Left ventricle myocardium superior (tissue), 1 donor: Measurements from ENCODE around the gene PRSS2. TPM values are rescaled to one million over a fixed set of nuclear protein-coding genes. Genes with fewer than 3 reads are reported as not detected.

Experiments
- ATAC-seq: fragments of 200-7000 bp; cut with Tn5 transposase; one replicate; pipeline ENCODE4 v1.9.1; 2020; ENCODE audit warnings: mild to moderate bottlenecking, moderate library complexity
- DNase-seq: peaks from one replicate; pipeline ENCODE4 v3.0.0-alpha.2; 2020
- intact Hi-C: fragments of 100-400 bp; cut with micrococcal nuclease; formaldehyde crosslinking; loops from one replicate; pipeline ENCODE4 v1.11.0; 2022
- total RNA-seq: library from RNA; stranded (reverse); fragmentation: NEBNext Ultra II Directional; extraction: Animal tissue kit (Norgen Biotek cat#: 25700); gene quantifications from one replicate; pipeline ENCODE4 v1.2.1, GENCODE V29; 2021
- donor health status: DM: no; HTN: yes; CAD: no; lungs with severe emphysema.

Gene PRSS2
- total RNA-seq, 1 donor from 2014 or later: not detected

GRCh38 chr7:142797391-142798377 is 26.9 kb downstream of the PRSS2 start:
- ATAC-seq: peak; percentile 17
- intact Hi-C loops: no loop called here
- no peak for DNase-seq

- DNase-seq (no peak), ATAC-seq (no peak)
- intact Hi-C loops: no loop called here
Observed at GRCh38 chr7:142798451-142799436, 28.0 kb downstream of the PRSS2 start.

- no peak for ATAC-seq
- intact Hi-C loops: no loop called here
- DNase-seq: no peak
Observed at GRCh38 chr7:142799437-142799835, 28.7 kb downstream of the PRSS2 start.

- ATAC-seq (no peak), DNase-seq (no peak)
- intact Hi-C loops: no loop called here
Observed at GRCh38 chr7:142800088-142800487, 29.3 kb downstream of the PRSS2 start.

- ATAC-seq (no peak), DNase-seq (no peak)
- intact Hi-C loops: no loop called here
Observed at GRCh38 chr7:142800699-142801260, 30.0 kb downstream of the PRSS2 start.

GRCh38 chr7:142801601-142802295 is 31.0 kb downstream of the PRSS2 start:
- DNase-seq: no peak
- intact Hi-C loops: no loop called here
- no peak for ATAC-seq

- no peak for ATAC-seq
- no peak for DNase-seq
- intact Hi-C loops: no loop called here
Observed at GRCh38 chr7:142802301-142802700, 31.5 kb downstream of the PRSS2 start.

- intact Hi-C loops: no loop called here
- DNase-seq: no peak
- ATAC-seq: no peak
Observed at GRCh38 chr7:142803901-142804300, 33.1 kb downstream of the PRSS2 start.

GRCh38 chr7:142804728-142805207 is 34.0 kb downstream of the PRSS2 start:
- no peak for DNase-seq
- intact Hi-C loops: no loop called here
- ATAC-seq: no peak

- intact Hi-C loops: no loop called here
Observed at GRCh38 chr7:142805350-142806021, 34.7 kb downstream of the PRSS2 start.

GRCh38 chr7:142806022-142806356 is 35.2 kb downstream of the PRSS2 start:
- intact Hi-C loops: no loop called here
- no peak for DNase-seq
- ATAC-seq: no peak

More at GRCh38 chr7:142805350-142806021, 34.7 kb downstream of the PRSS2 start:
- DNase-seq: no peak
- ATAC-seq: no peak

GRCh38 chr7:142806957-142807356 is 36.2 kb downstream of the PRSS2 start:
- no peak for ATAC-seq
- intact Hi-C loops: no loop called here
- no peak for DNase-seq

- DNase-seq (no peak), ATAC-seq (no peak)
- intact Hi-C loops: no loop called here
Observed at GRCh38 chr7:142807855-142808460, 37.2 kb downstream of the PRSS2 start.

- intact Hi-C loops: no loop called here
- ATAC-seq (no peak), DNase-seq (no peak)
Observed at GRCh38 chr7:142808461-142808801, 37.7 kb downstream of the PRSS2 start.

GRCh38 chr7:142808802-142809583 is 38.2 kb downstream of the PRSS2 start:
- ATAC-seq (peak; percentile 54), DNase-seq (peak; percentile 37)
- intact Hi-C loops: no loop called here

GRCh38 chr7:142809671-142810070 is 38.9 kb downstream of the PRSS2 start:
- intact Hi-C loops: loop anchor here (10.0 kb wide), 1 partner anchor 205 kb away; no protein-coding TSS in a partner anchor
- ATAC-seq: no peak
- no peak for DNase-seq

GRCh38 chr7:142811154-142811737 is 40.5 kb downstream of the PRSS2 start:
- intact Hi-C loops: loop anchor here (10.0 kb wide), 1 partner anchor 206 kb away; no protein-coding TSS in a partner anchor
- ATAC-seq: peak; percentile 41
- no peak for DNase-seq
